ENCODE data around the gene PREX1. TPM values are rescaled to one million over a fixed set of nuclear protein-coding genes. Genes with fewer than 3 reads are reported as not detected.

The PREX1 gene
- total and polyA plus RNA-seq, 8 donors: 1.5 to 13.2 (median 6.3) TPM

- H3K36me3 ChIP-seq: no peaks in the 10 kb centered on the region
- FAIRE-seq (no peak), ATAC-seq (peak in 3 of 4 donors; percentile 19 to 35 (median 34)), DNase-seq (peak in 1 of 6 donors; percentile 37)
- intact Hi-C loops (cut with DNase I): no loop called here
- WGBS, 2 donors: 42 to 50% methylated on average over 6 of the region's 6 CpGs
- H3K4me1 ChIP-seq: peaks cover 17 to 20% (median 20%) of the 10 kb centered on the region in 3 donors
- TF ChIP-seq CTCF (IDR thresholded peaks at IDR 0.05): no peak
- H3K27ac ChIP-seq: no peak overlapping the region
- no peaks in the 10 kb centered on the region for H3K9me3 ChIP-seq
- no peaks in the 10 kb centered on the region for H3K27me3 ChIP-seq
- H3K4me3 ChIP-seq: no peak overlapping the region
These were observed 38.6 kb downstream of the PREX1 start for GRCh38 chr20:48789185-48789668.

- H3K36me3 ChIP-seq: no peaks in the 10 kb centered on the region
- H3K4me3 ChIP-seq: no peak overlapping the region
- H3K4me1 ChIP-seq: peaks cover 17 to 20% (median 20%) of the 10 kb centered on the region in 3 donors
- DNase-seq: peak in 1 of 6 donors; percentile 10
- H3K27me3 ChIP-seq: no peaks in the 10 kb centered on the region
- WGBS, 2 donors: 85 to 95% methylated on average over 9 of the region's 9 CpGs
- ATAC-seq: peak in 1 of 4 donors; percentile 8
- H3K27ac ChIP-seq: no peak overlapping the region
- intact Hi-C loops (cut with DNase I): no loop called here
- no peak for FAIRE-seq
- no peaks in the 10 kb centered on the region for H3K9me3 ChIP-seq
- TF ChIP-seq CTCF (IDR thresholded peaks at IDR 0.05): no peak
These were observed 39.2 kb downstream of the PREX1 start for GRCh38 chr20:48788486-48789072.

GRCh38 chr20:48787861-48788375 lies 39.9 kb downstream of the PREX1 start:
- no peaks in the 10 kb centered on the region for H3K36me3 ChIP-seq
- H3K4me3 ChIP-seq: no peak overlapping the region
- WGBS, 2 donors: 81 to 85% methylated on average over 9 of the region's 9 CpGs
- peaks cover 17 to 20% (median 20%) of the 10 kb centered on the region in 3 donors for H3K4me1 ChIP-seq
- intact Hi-C loops (cut with DNase I): no loop called here
- DNase-seq (peak in 1 of 6 donors; percentile 21), ATAC-seq (peak in 1 of 4 donors; percentile 10), FAIRE-seq (no peak)
- H3K27ac ChIP-seq: no peak overlapping the region
- H3K9me3 ChIP-seq: no peaks in the 10 kb centered on the region
- no peaks in the 10 kb centered on the region for H3K27me3 ChIP-seq
- no peak for TF ChIP-seq CTCF (IDR thresholded peaks at IDR 0.05)

GRCh38 chr20:48786951-48787705 lies 40.7 kb downstream of the PREX1 start:
- DNase-seq (peak in 1 of 6 donors; percentile 28), ATAC-seq (no peak), FAIRE-seq (no peak)
- no peak for TF ChIP-seq CTCF (IDR thresholded peaks at IDR 0.05)
- H3K9me3 ChIP-seq: no peaks in the 10 kb centered on the region
- no peak overlapping the region for H3K4me3 ChIP-seq
- no peaks in the 10 kb centered on the region for H3K27me3 ChIP-seq
- H3K36me3 ChIP-seq: no peaks in the 10 kb centered on the region
- no peak overlapping the region for H3K27ac ChIP-seq
- WGBS, 2 donors: 81 to 88% methylated on average over 18 to 19 of the region's 19 CpGs
- H3K4me1 ChIP-seq: peaks cover 17 to 20% (median 20%) of the 10 kb centered on the region in 3 donors
- intact Hi-C loops (cut with DNase I): no loop called here
